ENCODE results near the gene KLHDC7A.
"Not testable (repeated sequence)": the region's sequence is repeated elsewhere in the genome, so short reads cannot be mapped to it uniquely, and the experiment has no call there.

KLHDC7A gene

DNA sequence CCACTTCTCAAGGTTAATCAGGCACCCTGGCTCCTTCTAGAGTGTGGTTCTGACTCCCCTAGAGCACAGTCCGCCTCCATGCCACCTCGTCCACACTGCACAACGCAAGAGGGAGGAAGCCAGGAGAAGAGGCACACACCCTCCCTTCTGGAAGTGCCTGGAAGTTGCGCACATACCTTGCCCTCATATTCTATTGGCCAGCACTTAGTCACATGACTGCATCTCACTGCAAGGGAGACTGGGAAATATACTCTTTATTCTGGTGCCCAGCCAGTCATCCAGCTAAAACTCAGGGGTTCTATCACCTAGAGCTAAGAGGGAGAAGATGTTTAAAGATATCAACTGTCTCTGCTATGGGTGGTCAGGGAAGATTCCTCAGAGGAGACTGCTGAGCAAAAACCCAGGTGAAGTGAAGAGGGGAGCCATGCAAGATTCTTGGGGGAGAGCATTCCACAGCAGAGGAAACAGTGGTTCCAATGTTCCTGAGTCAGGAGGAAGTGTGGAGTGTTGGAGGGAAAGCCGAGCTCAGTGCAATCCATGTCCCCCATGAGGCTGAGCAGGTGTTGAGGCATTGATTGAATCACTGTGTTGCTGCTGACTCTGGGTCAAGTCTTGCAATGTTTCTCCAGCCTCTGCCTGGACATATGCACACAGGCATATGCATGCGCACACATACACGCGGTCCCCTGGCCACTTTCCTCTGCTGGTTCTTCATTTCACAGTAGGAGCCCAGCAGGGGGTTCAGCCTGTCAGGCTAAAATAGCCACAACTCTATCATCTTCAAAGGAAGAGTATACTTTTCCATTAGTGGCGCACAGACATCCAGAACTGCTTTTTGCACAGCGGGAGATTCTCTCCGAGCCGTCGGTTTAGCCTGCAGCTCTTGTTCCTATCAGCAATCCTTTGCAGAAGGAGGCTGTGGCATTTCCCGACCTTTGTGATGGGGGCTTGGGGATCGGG, 22.3 kb upstream of the KLHDC7A start:
- no peaks in the 10 kb centered on the region for H3K4me1 ChIP-seq (ENCODE audit: control insufficient read depth, insufficient read depth, low read length, poor library complexity, severe bottlenecking)
- H3K36me3 ChIP-seq (ENCODE audit: control insufficient read depth, insufficient read depth, low read length) = no peaks in the 10 kb centered on the region
- no peaks in the 10 kb centered on the region for H3K9me3 ChIP-seq (ENCODE audit: control insufficient read depth, low read length)
- H3K27ac ChIP-seq (ENCODE audit: low read depth, low read length, severe bottlenecking) = no peak overlapping the region
- no peak overlapping the region for H3K4me3 ChIP-seq (ENCODE audit: extremely low read depth, insufficient read depth, low read length, poor library complexity, severe bottlenecking)
- WGBS, 2 experiments (ENCODE audit: insufficient coverage in 2 of 2) = 82 to 86% methylated on average over 15 of the region's 15 CpGs

DNA sequence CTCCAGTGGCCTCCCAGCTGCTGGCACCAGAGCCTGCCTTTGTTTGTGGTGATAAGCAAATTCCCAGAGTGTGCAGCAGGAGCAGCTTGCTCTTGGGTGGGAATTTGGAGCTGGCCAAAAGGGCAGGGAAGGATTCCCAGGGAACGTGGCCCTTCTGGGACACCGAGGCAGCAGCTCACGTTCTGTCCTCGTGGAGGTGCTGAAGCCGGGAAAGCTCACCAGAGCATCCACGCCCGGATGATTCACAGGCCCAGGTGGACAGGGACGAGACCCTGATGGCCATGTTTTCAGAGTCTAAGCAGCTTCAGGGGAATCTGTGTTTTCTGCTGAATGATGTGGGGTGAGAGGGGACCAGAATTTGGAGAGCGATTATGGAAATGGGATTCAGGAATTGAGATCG, 19.1 kb upstream of the KLHDC7A start:
- H3K36me3 ChIP-seq (ENCODE audit: control insufficient read depth, insufficient read depth, low read length) = no peaks in the 10 kb centered on the region
- no peaks in the 10 kb centered on the region for H3K4me1 ChIP-seq (ENCODE audit: control insufficient read depth, insufficient read depth, low read length, poor library complexity, severe bottlenecking)
- no peaks in the 10 kb centered on the region for H3K9me3 ChIP-seq (ENCODE audit: control insufficient read depth, low read length)
- no peak overlapping the region for H3K27ac ChIP-seq (ENCODE audit: low read depth, low read length, severe bottlenecking)
- H3K4me3 ChIP-seq (ENCODE audit: extremely low read depth, insufficient read depth, low read length, poor library complexity, severe bottlenecking) = no peak overlapping the region
- WGBS, 2 experiments (ENCODE audit: insufficient coverage in 2 of 2) = 87 to 95% methylated on average over 8 to 9 of the region's 10 CpGs

DNA sequence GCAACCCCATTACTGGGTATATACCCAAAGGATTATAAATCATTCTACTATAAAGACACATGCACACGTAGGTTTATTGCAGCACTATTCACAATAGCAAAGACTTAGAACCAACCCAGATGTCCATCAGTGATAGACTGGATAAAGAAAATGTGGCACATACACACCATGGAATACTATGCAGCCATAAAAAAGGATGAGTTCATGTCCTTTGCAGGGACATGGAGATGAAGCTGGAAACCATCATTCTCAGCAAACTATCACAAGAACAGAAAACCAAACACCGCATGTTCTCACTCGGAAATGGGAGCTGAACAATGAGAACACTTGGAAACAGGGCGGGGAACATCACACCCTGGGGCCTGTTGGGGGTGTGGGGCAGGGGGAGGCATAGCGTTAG, 18.2 kb upstream of the KLHDC7A start:
- H3K36me3 ChIP-seq (ENCODE audit: control insufficient read depth, insufficient read depth, low read length); H3K4me1 ChIP-seq (ENCODE audit: control insufficient read depth, insufficient read depth, low read length, poor library complexity, severe bottlenecking); H3K4me3 ChIP-seq (ENCODE audit: extremely low read depth, insufficient read depth, low read length, poor library complexity, severe bottlenecking); H3K27ac ChIP-seq (ENCODE audit: low read depth, low read length, severe bottlenecking); H3K9me3 ChIP-seq (ENCODE audit: control insufficient read depth, low read length): not testable (repeated sequence)
- WGBS, 2 experiments (ENCODE audit: insufficient coverage in 2 of 2) = 100% methylated on average over 3 of the region's 5 CpGs; no CpG with 5 or more reads in 1 of the 2 experiments

DNA sequence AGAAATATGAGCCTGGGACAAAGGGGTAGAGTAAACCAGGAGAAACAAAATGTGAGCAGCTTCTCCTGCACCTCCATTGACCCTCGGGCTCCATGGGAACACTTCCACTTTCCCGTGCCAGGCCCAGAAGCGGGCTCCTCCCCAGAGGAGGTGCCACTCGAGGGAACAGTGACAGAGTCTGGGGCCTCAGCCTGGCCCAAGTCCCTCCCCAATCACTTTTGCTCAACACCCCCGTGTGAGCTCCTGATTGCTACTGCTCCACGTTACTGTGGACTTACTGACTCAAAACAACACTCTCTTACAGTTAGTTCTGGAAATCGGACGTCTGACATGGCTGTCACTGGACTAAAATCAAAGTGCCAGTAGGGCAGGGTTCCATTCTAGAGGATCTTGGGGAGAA, 17.7 kb upstream of the KLHDC7A start:
- Histone ChIP-seq H3K9me3 (ENCODE audit: control insufficient read depth, low read length) (no peaks in the 10 kb centered on the region), H3K36me3 (ENCODE audit: control insufficient read depth, insufficient read depth, low read length) (no peaks in the 10 kb centered on the region), H3K4me1 (ENCODE audit: control insufficient read depth, insufficient read depth, low read length, poor library complexity, severe bottlenecking) (no peaks in the 10 kb centered on the region), H3K27ac (ENCODE audit: low read depth, low read length, severe bottlenecking) (no peak overlapping the region), H3K4me3 (ENCODE audit: extremely low read depth, insufficient read depth, low read length, poor library complexity, severe bottlenecking) (no peak overlapping the region)
- 85 to 88% methylated on average over 3 to 8 of the region's 8 CpGs for WGBS, 2 experiments (ENCODE audit: insufficient coverage in 2 of 2)

DNA sequence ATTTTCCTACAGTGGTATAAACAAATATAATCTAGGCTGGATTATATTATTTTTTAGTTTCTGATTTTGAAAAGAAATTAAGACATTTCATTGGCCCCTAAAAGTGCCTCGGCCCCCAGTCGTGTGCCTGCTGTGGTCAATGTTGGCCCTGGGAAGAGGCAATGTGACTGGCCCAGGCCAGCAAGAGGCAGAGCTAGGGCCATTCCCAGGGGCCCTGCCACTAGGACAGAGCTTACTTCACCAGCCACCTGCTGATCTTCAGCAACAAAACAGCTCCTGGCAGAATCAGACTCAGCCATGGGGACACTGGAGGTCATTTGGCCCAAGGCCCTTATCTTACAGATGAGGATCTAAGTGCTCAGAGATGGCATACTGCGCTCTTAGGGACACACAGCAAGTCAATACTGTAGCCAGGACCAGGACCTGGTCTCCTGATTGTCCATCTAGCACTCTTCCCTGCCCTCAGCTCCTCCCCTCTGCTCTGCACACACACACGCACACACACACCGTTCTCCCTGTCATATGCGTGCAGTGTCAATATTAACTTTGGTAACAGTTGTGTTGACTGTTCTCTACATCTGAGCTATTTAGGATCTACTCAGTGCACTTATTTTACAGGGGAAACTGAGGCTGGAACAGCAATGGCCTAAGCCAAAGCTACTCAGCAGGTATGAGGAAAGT, 16.6 kb upstream of the KLHDC7A start:
- H3K9me3 ChIP-seq (ENCODE audit: control insufficient read depth, low read length) = no peaks in the 10 kb centered on the region
- H3K4me3 ChIP-seq (ENCODE audit: extremely low read depth, insufficient read depth, low read length, poor library complexity, severe bottlenecking) = no peak overlapping the region
- no peak overlapping the region for H3K27ac ChIP-seq (ENCODE audit: low read depth, low read length, severe bottlenecking)
- no peaks in the 10 kb centered on the region for H3K36me3 ChIP-seq (ENCODE audit: control insufficient read depth, insufficient read depth, low read length)
- H3K4me1 ChIP-seq (ENCODE audit: control insufficient read depth, insufficient read depth, low read length, poor library complexity, severe bottlenecking) = no peaks in the 10 kb centered on the region
- WGBS, 2 experiments (ENCODE audit: insufficient coverage in 2 of 2) = 95 to 96% methylated on average over 3 to 4 of the region's 6 CpGs

DNA sequence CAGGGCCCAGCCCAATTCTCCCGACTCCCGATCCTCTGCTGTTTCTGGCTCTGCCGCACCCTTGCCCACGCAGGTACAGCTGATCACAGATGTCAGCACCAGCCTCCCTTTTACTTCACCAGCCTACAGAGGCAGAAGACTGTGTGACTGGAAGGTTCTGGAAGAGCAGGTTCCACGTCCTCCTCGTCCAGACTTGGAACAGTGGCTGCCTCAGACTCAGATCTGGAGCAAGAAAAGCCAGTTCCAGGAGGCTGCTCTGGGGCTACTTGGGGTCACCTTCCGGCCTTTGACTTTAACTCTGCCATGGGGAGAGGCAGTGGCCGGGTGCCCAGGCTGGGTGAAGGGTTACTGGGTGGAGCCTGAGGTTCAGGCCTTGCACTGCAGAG, 16.1 kb upstream of the KLHDC7A start:
- H3K27ac ChIP-seq (ENCODE audit: low read depth, low read length, severe bottlenecking) = no peak overlapping the region
- H3K36me3 ChIP-seq (ENCODE audit: control insufficient read depth, insufficient read depth, low read length) = no peaks in the 10 kb centered on the region
- no peaks in the 10 kb centered on the region for H3K9me3 ChIP-seq (ENCODE audit: control insufficient read depth, low read length)
- 65 to 78% methylated on average over 6 of the region's 8 CpGs for whole genome bisulfite sequencing, 2 experiments (ENCODE audit: insufficient coverage in 2 of 2)
- H3K4me1 ChIP-seq (ENCODE audit: control insufficient read depth, insufficient read depth, low read length, poor library complexity, severe bottlenecking) = no peaks in the 10 kb centered on the region
- H3K4me3 ChIP-seq (ENCODE audit: extremely low read depth, insufficient read depth, low read length, poor library complexity, severe bottlenecking) = no peak overlapping the region

DNA sequence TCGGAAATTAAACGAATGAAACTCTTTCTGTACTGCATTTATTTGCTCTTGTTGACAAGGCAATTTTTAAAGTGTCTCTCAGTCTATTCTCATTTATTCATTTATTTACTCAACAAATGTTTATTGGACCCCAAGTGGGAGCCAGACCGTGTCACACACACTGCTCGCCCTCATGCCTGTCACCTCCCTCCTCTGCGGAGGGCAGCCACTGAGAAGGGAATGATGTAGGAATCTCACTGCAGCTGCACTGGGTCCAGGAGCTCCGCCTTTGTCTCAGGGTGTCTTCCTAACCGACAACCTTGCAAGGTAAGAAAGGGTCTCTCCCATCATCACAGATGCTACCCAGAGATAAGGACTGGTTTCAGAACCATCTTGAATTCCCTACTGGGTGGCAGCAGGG, 14.1 kb upstream of the KLHDC7A start:
- Histone ChIP-seq H3K9me3 (ENCODE audit: control insufficient read depth, low read length) (no peaks in the 10 kb centered on the region), H3K36me3 (ENCODE audit: control insufficient read depth, insufficient read depth, low read length) (no peaks in the 10 kb centered on the region), H3K4me1 (ENCODE audit: control insufficient read depth, insufficient read depth, low read length, poor library complexity, severe bottlenecking) (no peaks in the 10 kb centered on the region), H3K4me3 (ENCODE audit: extremely low read depth, insufficient read depth, low read length, poor library complexity, severe bottlenecking) (no peak overlapping the region), H3K27ac (ENCODE audit: low read depth, low read length, severe bottlenecking) (no peak overlapping the region)
- 71 to 79% methylated on average over 4 to 5 of the region's 7 CpGs for WGBS, 2 experiments (ENCODE audit: insufficient coverage in 2 of 2)

DNA sequence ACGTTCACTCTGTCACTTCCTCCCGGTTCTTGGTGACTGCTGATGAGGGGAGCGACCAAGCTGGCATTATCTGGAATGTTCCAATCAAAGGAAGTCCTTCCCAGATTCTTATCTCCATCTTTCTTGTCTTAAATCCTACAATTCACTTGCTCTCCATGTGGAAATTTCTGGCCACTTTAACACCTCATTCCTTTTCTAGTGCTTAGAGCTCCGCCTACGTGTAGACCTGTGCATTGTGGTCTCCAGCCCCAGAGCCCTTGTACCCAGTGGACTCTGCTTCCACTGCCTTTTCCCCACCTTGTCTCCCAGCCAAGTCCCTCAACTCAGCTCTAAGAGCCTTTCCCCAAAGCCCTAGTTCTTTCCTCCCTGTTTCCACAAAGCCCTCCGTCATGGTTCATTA, 12.2 kb upstream of the KLHDC7A start:
- Histone ChIP-seq H3K27ac (ENCODE audit: low read depth, low read length, severe bottlenecking) (no peak overlapping the region), H3K36me3 (ENCODE audit: control insufficient read depth, insufficient read depth, low read length) (no peaks in the 10 kb centered on the region), H3K4me1 (ENCODE audit: control insufficient read depth, insufficient read depth, low read length, poor library complexity, severe bottlenecking) (no peaks in the 10 kb centered on the region), H3K4me3 (ENCODE audit: extremely low read depth, insufficient read depth, low read length, poor library complexity, severe bottlenecking) (no peak overlapping the region), H3K9me3 (ENCODE audit: control insufficient read depth, low read length) (no peaks in the 10 kb centered on the region)
- 86 to 88% methylated on average over 5 of the region's 6 CpGs for WGBS, 2 experiments (ENCODE audit: insufficient coverage in 2 of 2)

DNA sequence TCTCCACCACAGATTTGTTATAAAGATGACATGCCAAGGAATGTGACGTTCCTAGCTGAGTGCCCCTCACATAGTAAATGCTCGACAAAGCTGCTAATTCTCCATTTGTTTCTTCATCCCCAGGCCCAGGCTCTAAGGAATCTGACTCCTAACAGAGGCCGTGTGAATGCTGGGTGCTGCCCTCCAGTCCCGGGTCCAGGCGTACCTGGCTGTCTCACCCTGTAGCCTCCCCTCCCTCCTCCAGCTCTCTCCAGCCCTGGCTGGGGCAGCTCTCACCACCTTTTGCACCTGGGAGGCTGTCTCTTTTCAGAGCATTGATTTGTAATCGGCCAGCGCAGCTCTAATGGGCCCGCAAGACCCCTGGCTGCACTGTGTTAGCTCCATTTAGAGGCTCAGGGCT, 11.2 kb upstream of the KLHDC7A start:
- H3K36me3 ChIP-seq (ENCODE audit: control insufficient read depth, insufficient read depth, low read length) = no peaks in the 10 kb centered on the region
- WGBS, 2 experiments (ENCODE audit: insufficient coverage in 2 of 2) = 91% methylated on average over 8 of the region's 8 CpGs

DNA sequence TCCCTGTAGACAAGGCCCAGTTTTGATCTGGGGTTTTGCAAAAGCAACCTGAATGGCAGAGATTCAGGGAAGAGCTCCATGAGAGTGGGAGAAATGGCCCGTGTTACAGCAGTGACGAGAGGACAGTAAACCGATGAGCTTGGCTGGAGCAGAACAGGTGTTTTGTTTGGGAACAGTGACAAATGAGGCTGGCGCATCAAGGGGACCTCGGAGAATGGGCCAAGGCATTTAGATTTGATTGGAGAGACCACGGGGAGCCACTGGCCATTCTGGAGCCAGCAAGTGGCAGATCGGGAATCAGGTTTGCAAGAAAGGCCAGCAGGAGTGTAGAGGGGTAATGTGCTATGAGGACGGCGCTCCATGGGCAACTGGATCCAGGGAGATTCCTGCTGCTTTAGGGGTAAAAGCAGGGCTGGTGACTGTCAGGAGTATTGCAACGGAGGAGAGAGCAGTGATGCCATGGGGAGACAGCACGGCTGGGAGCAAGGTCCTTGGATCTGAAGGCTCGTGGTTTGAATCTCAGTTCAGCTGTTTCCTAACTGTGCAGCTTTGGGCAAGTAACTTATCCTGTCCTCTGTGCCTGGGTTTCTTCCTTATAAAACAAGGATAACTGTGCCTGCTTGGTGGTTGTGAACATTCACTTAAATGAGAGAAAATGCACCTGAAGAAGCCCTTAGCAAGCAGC, 9.9 kb upstream of the KLHDC7A start:
- Histone ChIP-seq H3K27ac (ENCODE audit: low read depth, low read length, severe bottlenecking) (no peak overlapping the region), H3K9me3 (ENCODE audit: control insufficient read depth, low read length) (no peaks in the 10 kb centered on the region), H3K36me3 (ENCODE audit: control insufficient read depth, insufficient read depth, low read length) (no peaks in the 10 kb centered on the region), H3K4me1 (ENCODE audit: control insufficient read depth, insufficient read depth, low read length, poor library complexity, severe bottlenecking) (no peaks in the 10 kb centered on the region), H3K4me3 (ENCODE audit: extremely low read depth, insufficient read depth, low read length, poor library complexity, severe bottlenecking) (no peak overlapping the region)
- WGBS, 2 experiments (ENCODE audit: insufficient coverage in 2 of 2) = 74 to 76% methylated on average over 12 of the region's 12 CpGs

More for the DNA sequence above, 11.2 kb upstream of the KLHDC7A start:
- Histone ChIP-seq H3K9me3 (ENCODE audit: control insufficient read depth, low read length) (no peaks in the 10 kb centered on the region), H3K4me1 (ENCODE audit: control insufficient read depth, insufficient read depth, low read length, poor library complexity, severe bottlenecking) (no peaks in the 10 kb centered on the region), H3K4me3 (ENCODE audit: extremely low read depth, insufficient read depth, low read length, poor library complexity, severe bottlenecking) (no peak overlapping the region), H3K27ac (ENCODE audit: low read depth, low read length, severe bottlenecking) (no peak overlapping the region)

Data from mesodermal cell (in vitro differentiated cells).